Stimulated activated CD8-positive, alpha-beta memory T cell treated with anti-CD3 and anti-CD28 coated beads, Interleukin-15, amount 100 ng/mL, for 48 hours (primary cell): Measurements from ENCODE around the gene AMZ1.
A peak's percentile ranks its signal among the peaks of the same experiment; 100 is the strongest.
"Not testable (repeated sequence)": the region's sequence is repeated elsewhere in the genome, so short reads cannot be mapped to it uniquely, and the experiment has no call there.

Experiments used
- DNase-seq, 2 donors: peaks; one replicate each; pipeline ENCODE4 v3.0.0-alpha.2; 2020; ENCODE audit warnings: low read depth in 2 of 2

Gene AMZ1

DNA sequence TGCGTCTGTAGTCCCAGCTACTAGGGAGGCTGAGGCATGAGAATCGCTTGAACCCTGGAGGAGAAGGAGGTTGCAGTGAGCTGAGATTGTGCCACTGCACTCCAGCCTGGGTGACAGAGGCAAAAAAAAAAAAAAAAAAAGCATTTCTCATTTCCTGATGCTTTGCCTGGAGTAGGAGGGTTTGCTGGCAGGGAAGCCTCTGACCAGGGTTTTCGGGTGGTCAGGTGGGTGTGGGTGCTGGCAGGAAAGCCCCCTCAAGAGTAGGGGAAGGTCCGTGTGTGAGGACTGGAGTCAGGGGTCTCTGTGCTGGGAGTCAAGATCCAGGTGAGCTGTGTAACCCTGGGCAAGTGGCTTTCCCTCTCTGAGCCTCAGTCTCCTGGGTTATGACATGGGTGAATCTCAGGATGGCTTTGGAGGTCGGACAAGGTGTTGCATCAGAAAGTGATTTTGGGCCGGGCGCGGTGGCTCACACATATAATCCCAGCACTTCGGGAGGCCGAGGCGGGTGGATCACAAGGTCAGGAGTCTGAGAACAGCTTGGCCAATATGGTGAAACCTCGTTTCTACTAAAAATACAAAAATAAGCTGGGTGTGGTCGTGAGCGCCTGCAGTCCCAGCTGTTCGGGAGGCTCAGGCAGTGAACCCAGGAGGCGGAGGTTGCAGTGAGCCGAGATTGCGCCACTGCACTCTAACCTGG is 3.2 kb downstream of the AMZ1 start:
- no peak for DNase-seq

DNA sequence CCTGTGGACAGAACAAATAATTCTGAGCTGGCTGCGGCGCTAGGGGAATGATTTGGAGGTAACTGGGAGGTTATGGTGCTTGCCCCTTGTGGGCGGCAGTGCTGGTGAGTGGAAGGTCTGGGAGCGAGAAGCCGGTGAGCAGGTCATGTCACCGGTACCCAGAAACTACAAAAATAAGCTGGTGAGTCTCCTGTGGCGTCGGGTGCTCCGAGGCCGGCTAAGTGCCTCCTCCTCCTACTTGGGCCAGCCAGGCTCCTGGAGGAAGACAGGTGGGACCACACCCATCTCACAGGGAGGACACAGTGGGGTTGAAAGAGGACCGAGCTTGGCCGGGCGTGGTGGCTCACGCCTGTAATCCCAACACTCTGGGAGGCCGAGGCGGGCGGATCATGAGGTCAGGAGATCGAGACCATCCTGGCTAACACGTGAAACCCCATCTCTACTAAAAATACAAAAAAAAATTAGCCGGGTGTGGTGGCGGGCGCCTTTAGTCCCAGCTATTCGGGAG is 4.0 kb downstream of the AMZ1 start:
- not testable (repeated sequence) for DNase-seq

DNA sequence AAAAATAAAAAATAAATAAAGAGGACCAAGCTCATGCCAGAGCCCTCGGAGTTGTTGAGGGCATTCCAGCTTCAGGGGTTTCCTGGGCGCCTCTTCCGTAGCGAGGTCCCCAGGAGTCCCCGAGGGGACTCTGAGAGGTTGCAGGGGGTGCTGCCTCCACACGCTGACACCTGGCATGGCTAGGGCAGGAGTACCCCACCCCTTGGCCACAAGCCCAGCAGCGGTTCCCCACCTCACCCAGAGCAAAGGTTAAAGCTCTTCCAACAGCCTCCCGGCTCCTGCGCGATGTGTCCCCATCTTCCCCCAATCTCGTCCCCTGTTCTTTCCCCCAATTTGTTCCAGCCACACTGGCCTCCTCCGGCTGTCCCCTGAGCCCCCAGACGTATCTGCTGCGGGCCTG is 4.5 kb downstream of the AMZ1 start:
- no peak for DNase-seq

DNA sequence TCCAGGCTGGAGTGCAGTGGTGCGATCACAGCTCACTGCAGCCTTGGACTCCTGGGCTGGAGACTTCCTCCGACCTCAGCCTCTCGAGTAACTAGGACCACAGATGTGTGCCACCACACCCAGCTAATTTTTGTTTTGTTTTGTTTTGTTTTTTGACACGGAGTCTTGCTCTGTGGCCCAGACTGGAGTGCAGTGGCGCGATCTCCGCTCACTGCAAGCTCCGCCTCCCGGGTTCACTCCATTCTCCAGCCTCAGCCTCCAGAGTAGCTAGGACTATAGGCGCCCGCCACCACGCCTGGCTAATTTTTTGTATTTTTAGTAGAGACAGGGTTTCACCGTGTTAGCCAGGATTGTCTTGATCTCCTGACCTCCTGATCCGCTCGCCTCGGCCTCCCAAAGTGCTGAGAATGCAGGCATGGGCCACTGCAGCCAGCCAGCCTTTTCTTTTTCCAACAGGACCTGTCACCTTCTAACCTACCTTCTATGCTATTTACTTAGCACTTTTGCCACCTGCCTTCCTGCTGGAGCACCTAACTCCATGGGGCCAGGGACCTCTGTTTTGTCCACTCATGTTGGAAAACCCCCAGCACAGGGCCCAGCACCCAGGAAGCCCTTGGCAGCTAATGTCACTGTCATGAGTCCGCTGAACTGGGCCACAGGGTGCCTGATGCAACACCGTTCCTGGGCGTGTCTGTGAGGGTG is 5.6 kb downstream of the AMZ1 start:
- DNase-seq = not testable (repeated sequence)

DNA sequence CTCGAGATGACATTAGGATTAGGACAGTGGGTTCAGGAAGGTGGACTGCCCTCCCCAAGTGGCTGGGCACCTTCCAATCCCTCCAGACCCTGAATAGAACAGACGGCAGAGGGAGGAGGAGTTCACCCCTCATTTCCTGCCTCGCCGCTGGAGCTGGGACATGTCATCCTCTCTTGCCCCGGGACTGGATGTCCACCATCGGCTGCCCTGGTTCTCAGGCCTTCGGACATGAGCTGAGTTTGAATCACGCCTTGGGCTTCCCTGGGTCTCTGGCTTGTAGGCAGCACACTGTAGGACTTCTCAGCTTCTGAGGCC is 6.1 kb downstream of the AMZ1 start:
- DNase-seq = not testable (repeated sequence)

DNA sequence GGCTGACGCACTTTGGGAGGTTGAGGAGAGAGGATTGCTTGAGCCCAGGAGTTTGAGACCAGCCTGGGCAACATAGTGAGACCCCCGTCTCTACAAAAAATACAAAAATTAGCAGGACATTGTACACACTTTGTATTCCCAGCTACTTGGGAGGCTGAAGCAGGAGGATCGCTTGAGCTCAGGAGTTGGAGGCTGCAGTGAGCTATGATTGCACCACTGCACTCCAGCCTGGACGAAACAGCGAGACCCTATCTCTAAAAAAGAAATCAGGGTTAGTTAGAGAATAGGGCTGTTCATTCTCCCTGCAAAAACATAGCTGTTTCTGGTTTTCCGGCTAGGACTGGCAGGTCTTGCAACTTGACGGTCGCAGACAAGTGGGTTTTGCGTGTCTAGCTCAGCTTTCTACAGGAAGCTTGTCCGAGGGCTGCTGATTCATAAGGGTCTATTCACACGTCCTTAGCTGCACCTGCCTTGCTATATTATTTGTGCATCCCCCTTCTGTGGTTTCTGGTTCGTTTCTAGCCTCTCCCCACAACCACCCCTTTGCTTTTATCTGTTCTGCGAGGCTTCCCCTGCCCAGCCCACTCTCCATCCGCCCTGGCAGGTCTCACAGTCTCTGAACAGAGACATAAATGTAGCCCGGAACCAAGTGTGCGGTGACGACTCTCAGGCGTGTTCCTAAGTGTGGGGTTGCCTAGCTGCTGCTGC is 10.7 kb downstream of the AMZ1 start:
- peak; percentile 49 to 74 for DNase-seq

DNA sequence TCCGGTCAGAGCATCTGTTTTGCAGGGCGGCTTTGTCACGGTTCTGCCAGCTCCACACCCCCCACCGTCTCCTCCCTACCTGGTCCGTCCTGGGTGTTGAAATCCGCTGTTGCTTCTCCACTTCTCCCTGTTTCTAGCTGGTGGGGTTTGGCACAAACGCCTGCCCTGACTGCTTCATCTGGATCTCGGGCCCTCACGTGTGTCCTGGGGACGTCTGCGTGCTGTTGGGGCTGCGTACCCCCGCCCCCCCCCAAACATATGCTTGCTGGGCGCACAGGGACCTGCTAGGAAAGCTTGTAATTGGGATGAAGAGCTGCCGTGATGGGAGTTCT is 11.3 kb downstream of the AMZ1 start:
- no peak for DNase-seq

DNA sequence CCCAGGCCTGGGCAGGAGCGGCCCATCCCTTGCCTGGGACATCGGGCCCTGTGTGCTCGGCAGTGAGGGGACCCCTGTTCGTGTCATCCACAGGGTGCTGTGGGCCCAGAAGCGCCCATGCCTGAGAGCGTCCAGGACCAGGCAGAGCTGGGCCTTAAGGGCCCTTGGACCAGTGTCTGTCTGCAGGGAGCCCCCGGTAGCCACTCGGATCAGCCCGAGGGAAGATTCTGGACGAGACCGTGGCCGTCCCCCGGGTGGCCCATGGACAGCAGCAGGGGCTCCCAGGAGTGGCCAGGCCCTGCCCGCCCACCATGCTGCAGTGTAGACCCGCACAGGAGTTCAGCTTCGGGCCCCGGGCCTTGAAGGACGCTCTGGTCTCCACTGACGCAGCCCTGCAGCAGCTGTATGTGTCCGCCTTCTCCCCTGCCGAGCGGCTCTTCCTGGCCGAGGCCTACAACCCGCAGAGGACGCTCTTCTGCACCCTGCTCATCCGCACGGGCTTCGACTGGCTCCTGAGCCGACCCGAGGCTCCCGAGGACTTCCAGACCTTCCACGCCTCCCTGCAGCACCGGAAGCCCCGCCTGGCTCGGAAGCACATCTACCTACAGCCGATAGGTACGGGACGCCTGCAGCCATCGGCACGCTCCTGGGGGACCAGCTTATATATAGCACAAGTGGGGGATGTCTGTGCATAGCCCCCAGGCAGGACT is 12.3 kb downstream of the AMZ1 start:
- no peak for DNase-seq

DNA sequence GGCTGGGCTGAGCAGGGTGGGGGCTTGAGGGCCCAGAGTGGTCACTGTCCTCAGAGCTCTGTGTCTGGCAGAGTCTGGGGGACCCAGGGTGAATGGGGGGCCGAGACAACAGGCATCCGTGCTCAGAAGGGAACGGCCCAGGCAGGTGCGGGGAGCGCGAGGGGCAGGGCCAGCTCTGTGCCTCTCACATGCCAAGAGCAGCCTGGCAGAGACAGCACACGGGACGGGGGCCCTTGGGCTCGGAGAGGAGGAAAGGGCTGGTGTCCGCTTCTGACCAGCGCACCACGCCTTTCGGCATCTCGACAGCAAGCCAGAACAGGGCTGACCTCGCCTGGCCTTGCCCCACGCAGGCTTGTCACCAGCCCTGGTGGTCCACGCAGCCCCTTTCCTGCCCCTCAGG is 13.4 kb downstream of the AMZ1 start:
- DNase-seq = no peak

DNA sequence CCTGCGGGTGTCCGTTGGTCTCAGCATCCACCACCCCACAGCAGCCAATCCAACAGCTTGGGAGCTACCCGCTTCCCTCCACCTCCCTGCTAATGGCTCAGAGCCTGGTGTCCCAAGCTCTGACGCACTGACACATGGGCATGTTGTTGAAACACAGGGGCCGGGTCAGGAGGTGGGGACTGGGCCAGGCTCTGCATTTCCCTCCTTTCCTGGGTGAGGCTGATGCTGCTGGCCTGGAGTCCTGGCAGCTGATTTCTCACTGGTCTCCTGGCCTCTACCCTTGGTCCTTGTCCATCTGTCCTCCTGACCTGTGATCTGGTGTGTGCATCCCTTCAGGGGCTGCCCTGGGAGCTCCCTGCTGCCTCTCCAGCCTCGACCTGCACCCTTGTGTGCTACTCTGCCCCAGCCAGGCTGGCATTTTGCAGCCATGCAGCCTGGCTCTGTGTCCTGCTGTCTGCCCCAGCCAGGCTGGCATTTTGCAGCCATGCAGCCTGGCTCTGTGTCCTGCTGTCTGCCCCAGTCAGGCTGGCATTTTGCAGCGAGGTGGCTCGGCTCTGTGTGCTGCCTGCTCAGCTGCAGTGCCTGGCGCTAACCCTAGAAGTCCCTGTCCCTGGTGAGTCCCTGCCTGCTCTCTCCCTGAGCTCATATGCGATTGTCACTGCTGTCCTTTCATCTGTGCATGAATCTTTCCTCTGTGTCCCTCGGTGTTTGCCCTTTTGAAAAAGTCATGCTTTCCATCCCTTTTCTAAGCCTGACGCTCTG is 14.0 kb downstream of the AMZ1 start:
- no peak for DNase-seq

DNA sequence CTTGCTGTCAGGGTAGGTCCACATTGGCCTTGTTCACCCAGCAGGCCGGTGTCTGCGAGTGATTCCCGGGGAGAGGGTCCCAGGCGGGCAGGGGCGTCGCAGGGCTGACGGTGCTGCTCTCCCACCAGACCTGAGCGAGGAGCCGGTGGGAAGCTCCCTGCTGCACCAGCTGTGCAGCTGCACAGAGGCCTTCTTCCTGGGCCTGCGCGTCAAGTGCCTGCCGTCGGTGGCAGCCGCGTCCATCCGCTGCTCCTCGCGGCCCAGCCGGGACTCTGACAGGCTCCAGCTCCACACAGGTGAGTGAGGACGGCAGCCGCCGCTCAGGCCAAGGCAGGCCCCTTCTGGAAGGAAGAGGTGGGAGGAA is 14.6 kb downstream of the AMZ1 start:
- DNase-seq = no peak

DNA sequence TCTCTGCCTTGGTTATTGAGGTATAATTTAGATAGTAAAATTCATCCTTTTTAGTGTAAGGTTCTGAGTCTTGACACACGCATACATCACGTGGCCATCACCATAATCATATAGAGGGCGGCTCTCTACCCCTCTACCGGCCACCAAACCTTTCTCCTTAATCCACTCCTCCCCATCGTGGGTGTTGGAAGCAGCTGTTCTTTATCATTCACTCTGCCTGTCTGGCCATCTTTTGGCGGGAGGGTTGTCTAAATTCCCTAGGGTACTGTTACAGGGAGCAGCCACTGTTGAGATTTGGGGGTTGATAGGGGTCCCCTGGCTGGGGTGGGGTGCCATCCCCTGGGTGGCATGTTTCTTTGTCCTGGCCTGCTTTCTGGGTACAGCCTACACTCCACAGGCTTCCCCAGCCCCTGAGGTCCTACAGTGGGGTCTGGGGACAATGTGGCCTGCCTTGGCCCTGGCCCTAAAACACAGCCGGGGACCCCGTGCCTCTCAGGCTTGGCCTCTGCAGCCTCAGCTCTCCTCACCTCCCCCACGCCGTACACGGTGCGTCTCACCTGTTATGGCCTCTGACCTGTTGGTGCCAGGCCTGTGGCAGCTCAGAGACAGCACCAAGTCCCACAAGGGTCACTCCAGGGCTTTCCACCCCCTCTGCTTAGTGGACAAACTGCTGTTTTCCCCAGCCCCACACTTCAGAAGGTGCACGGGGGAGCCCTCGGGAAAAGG is 17.5 kb downstream of the AMZ1 start:
- no peak for DNase-seq

DNA sequence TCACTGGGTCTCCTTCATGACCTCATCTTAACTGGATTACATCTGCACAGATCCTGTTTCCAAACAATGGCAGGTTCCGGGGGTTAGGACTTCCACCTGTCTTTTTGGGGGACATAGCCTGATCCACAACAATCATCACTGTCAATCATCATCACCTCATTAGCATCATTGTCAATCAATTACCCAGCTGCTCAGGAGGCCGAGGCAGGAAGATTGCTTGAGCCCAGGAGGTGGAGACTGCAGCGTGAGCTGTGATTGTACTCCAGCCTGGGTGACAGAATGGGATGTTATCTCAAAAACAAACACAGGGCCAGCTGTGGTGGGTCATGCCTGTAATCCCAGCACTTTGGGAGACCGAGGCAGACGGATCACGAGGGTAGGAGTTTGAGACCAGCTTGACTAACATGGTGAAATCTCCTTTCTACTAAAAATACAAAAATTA is 18.7 kb downstream of the AMZ1 start:
- no peak for DNase-seq

DNA sequence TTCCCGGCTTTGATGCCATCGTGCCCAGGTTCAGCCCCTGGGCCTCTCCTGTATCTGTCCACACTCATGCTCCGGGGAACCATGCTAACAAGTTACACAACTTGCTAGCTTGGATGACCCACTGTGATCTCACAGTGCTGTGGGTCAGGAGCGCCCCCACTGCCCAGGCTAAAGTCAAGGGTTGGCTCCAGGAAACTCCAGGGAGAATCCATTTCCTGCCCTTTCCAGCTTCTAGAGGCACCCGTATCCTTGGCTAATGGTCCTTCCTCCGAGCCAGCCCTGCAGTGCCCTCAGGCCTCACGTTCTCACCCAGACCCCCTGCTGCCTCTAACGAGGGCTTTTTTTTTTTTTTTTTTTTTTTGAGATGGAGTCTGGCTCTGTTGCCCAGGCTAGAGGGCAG is 19.5 kb downstream of the AMZ1 start:
- no peak for DNase-seq

DNA sequence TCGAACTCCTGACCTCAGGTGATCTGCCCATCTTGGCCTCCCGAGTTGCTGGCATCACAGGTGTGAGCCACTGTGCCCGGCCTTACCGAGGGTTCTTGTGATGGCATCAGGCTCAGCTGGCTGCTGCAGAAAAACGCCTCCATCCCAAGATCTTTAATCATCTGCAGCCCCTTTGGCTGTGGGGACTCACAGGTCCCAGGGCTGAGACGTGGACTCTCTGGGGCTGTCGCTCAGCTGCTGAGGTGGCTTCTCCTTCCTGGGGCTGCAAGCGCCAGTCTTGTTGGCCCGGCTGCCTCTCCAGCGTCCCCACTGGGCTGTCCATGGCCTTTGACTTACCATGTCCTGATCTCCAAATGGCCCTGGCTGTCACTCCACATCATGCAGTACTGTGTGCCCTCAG is 20.0 kb downstream of the AMZ1 start:
- no peak for DNase-seq

DNA sequence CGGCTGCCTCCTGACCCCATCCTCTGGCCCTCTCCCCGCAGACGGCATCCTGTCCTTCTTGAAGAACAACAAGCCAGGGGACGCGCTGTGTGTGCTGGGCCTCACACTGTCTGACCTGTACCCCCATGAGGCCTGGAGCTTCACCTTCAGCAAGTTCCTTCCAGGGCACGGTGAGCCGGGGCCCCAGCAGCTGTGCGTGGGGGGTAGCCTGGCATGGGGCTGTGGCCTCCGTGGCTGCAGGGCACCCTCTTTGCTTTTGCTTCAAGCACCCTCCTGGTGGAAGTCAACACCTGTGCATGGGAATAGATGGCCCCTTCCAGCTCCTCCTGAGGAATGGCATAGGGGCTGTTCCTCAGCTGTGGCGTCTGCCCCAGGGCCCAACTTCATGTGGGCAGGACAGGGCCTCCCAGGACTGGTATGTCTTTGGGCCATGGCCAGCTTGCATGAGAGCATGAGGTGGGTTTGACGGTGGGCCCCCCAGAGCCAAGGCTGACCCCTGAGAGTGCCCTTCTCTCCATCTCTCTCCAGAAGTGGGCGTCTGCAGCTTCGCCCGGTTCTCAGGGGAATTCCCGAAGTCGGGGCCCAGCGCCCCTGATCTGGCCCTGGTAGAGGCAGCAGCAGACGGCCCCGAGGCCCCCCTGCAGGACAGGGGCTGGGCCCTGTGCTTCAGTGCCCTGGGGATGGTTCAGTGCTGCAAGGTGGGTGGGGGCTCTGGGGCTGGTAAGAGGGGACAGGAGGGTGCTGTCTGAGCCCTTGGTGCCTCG is 20.7 kb downstream of the AMZ1 start:
- no peak for DNase-seq

DNA sequence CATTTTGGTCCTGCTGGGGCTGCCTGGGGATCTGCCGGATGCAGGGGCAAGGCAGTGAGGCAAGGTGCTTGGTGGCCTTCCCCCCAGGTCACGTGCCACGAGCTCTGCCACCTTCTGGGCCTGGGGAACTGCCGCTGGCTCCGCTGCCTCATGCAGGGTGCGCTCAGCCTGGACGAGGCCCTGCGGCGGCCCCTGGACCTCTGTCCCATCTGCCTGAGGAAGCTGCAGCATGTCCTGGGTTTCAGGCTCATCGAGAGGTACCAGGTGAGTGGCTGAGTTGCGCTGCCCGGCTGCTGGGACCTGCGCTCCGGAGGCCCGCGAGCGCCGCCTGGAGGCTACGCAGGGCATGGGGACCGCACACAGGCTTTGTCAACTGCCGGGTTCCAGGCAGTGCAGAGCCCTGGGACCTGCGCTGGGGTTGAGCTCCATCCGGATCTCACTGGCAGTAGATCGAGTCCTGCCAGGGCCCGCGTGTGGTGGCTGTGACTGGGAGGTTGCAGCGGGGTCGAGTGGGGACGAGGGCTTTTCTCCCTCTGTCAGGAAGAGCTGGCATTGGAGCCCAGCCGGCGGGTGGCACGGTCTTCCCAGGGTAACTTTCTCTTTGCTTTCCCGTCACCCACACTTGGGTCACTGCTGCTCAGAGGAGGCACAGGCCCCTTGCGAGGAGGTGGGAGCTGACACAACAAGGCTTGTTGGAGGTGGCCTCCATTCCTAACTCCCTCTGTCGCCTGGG is 21.7 kb downstream of the AMZ1 start:
- peak; percentile 66 to 71 for DNase-seq

DNA sequence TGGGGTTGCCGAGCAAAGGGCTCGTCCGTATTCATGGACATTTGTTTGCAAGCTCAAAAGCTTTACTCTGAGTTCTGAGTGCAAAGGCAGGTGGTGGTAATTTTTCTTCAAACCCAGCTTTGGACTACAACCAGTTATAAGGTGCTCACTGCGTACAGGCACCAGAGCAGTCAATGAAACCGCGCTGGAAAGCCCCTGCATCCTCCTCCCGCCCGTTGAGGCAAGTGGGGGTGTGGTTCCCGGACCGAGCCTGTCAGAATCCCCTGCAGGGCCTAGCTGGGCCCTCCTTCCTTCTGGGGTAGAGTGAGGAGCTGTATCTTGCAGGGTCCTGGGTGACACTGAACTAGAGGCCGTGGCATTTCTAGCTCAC is 22.3 kb downstream of the AMZ1 start:
- peak in 1 of 2 donors; percentile 50 for DNase-seq

DNA sequence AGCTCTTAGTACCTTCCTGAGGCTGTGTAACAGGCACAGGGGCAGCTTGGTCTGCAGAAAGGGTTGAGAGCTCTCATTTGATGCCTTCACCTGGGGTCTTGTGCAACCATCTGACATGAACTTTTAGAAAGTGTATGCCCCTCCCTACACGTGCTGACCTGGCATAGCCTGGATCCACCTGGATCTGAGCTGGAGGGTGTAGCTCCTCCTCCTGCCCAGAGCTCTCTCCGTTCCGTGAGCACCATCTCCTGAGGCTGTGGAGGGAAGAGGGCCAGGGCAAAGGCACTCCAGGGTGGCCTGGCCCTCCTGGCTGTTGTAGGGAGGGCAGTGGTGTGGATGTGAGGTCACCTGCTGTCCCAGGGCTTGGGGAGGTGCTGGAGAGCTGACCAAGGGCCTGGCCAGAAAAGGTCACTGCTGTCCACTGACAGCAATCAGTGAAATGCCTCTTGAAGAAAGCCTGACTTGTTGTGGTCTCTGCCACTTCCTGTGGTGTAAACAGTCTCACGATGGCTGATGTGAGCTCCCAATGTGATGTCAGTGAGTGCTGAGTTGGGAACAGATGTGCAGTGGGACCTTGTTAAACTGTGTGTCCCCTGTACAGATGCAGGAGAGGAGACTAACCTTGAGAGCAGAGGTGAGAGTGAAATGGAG is 23.0 kb downstream of the AMZ1 start:
- no peak for DNase-seq
